SH-SY5Y (cell line): ENCODE data around the gene KCNN3.

Experiments
- GATA2 ChIP-seq: IDR thresholded peaks from 2 replicates; pipeline ENCODE4 v1.6.1; 2011; ENCODE audit warnings: mild to moderate bottlenecking, low read depth, low read length
- GATA3 ChIP-seq: IDR thresholded peaks from 2 replicates; pipeline ENCODE4 v1.6.1; 2011; ENCODE audit warnings: low read depth, mild to moderate bottlenecking, low read length, moderate library complexity

GRCh38 chr1:154819628-154820590, 50.2 kb downstream of the KCNN3 start:
- TF ChIP-seq GATA3 (no peak), GATA2 (no peak)
